ENCODE data around the gene RAD51B.

DNA sequence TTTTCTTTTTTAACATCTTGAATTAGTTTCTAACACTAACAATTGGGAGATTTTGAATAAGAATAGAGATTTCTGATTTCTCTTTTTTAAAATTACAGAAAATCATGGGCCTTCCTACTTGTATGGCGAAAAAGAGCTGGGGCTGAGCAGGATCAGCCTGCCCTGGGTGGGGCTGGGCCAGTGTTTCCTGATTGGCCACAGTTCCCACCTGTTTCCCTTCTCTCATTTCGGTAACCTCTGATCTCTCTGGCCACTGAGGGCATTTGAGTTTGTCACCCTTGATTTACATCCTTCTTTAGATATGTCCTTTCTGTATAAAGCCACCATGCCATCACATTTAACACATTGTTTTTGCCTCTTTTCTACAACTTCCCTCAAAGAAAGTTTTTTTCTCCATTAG, 719.1 kb downstream of the RAD51B start:
- TF ChIP-seq CTCF (conservative IDR thresholded peaks at IDR 0.05) (no peak), EZH2 (IDR thresholded peaks at IDR 0.05; ENCODE audit: low read depth) (no peak)
